Sigmoid colon (tissue), 4 donors: ENCODE data around the gene ASMTL.

ENCODE experiments used
- CTCF ChIP-seq, 4 experiments: fragments of 450-650 bp in 3 of 4; fragments of 200-600 bp in 1 of 4; IDR thresholded peaks; one replicate each; pipeline ENCODE4 v1.5.1; 2016 to 2019; ENCODE audit warnings: antibody characterized with exemption in 4 of 4, mild to moderate bottlenecking in 3 of 4, moderate library complexity in 2 of 4
- EP300 ChIP-seq, 4 donors: sonication (generic); formaldehyde crosslinking; IDR thresholded peaks; one replicate each; pipeline ENCODE4 v1.6.1; 2017; ENCODE audit warnings: antibody characterized with exemption in 4 of 4
- POLR2A ChIP-seq, 2 donors: fragments of 450-650 bp; IDR thresholded peaks; one replicate each; pipeline ENCODE4 v1.6.1; 2016; ENCODE audit warnings: antibody characterized with exemption in 2 of 2, mild to moderate bottlenecking in 2 of 2, moderate library complexity in 2 of 2
- POLR2AphosphoS5 ChIP-seq, 4 donors: sonication (generic); formaldehyde crosslinking; IDR thresholded peaks; one replicate each; pipeline ENCODE4 v1.6.1; 2017; ENCODE audit warnings: antibody characterized with exemption in 4 of 4

- TF ChIP-seq EP300 (IDR thresholded peaks at IDR 0.05), result no peak
- no peak for TF ChIP-seq CTCF (IDR thresholded peaks at IDR 0.05)
- TF ChIP-seq POLR2AphosphoS5 (IDR thresholded peaks at IDR 0.05), result no peak
- no peak for TF ChIP-seq POLR2A (IDR thresholded peaks at IDR 0.05)
Measured at GRCh38 chrX:1422135-1422465, 30.6 kb downstream of the ASMTL start.
